OCI-LY7 (cell line): ENCODE data around the gene GNB1L. TPM values are rescaled to one million over a fixed set of nuclear protein-coding genes. Genes with fewer than 3 reads are reported as not detected.

Experiments used
- BruUV-seq: library from RNA; stranded (reverse); fragments of 400-500 nt; replicated peaks from 2 replicates; lab custom pipeline; 2021; lab: Mats Ljungman, UMichigan
- CTCF ChIA-PET: fragments of 300-600 bp; sonication (Branson Sonifier 250); formaldehyde crosslinking; loops from one replicate; lab custom pipeline; 2022; ENCODE audit warnings: antibody characterized with exemption; ENCODE audit not compliant: unreplicated experiment; lab: Charles Lee
- POLR2A ChIA-PET: fragments of 300-600 bp; sonication (Branson Sonifier 250); formaldehyde crosslinking; loops from one replicate; lab custom pipeline; 2022; ENCODE audit warnings: antibody characterized with exemption; lab: Charles Lee
- DNase-seq: peaks from one replicate; pipeline ENCODE4 v3.0.0-alpha.2; 2015; ENCODE audit warnings: low spot score
- H2AFZ ChIP-seq: fragments of 200-600 bp; sonication (generic), shearing (Covaris generic); 2 replicates; pipeline ENCODE4 v1.6.1; 2014; ENCODE audit warnings: mild to moderate bottlenecking, antibody characterized with exemption, low read length, moderate library complexity
- H3K27ac ChIP-seq: fragments of 200-600 bp; sonication (generic); 2 replicates; pipeline ENCODE4 v1.5.1; 2014; ENCODE audit warnings: mixed run types, low read depth, mild to moderate bottlenecking, moderate library complexity, low read length, inconsistent platforms; ENCODE audit not compliant: poor library complexity, severe bottlenecking
- H3K36me3 ChIP-seq: fragments of 200-600 bp; sonication (generic); 2 replicates; pipeline ENCODE4 v1.6.1; 2014; ENCODE audit warnings: mild to moderate bottlenecking, antibody characterized with exemption, low read length, moderate library complexity, mixed read lengths; ENCODE audit not compliant: insufficient read depth
- H3K4me1 ChIP-seq: fragments of 200-600 bp; sonication (generic); 2 replicates; pipeline ENCODE4 v1.5.1; 2014; ENCODE audit warnings: mild to moderate bottlenecking, low read length; ENCODE audit not compliant: insufficient read depth, poor library complexity, severe bottlenecking
- H3K4me2 ChIP-seq: fragments of 200-600 bp; sonication (generic); 2 replicates; pipeline ENCODE4 v1.6.1; 2014; ENCODE audit warnings: mild to moderate bottlenecking, low read length
- H3K4me3 ChIP-seq: fragments of 200-600 bp; sonication (generic); 2 replicates; pipeline ENCODE4 v1.5.1; 2014; ENCODE audit warnings: mild to moderate bottlenecking, low read depth, low read length; ENCODE audit not compliant: poor library complexity, severe bottlenecking
- H3K79me2 ChIP-seq: fragments of 200-600 bp; sonication (generic); 2 replicates; pipeline ENCODE4 v1.6.1; 2016; ENCODE audit warnings: low read depth, mild to moderate bottlenecking, low read length, moderate library complexity, mixed read lengths; ENCODE audit not compliant: insufficient read depth
- H3K9me2 ChIP-seq: fragments of 200-600 bp; sonication (generic); 2 replicates; pipeline ENCODE4 v1.6.1; 2016; ENCODE audit warnings: mild to moderate bottlenecking, low read length, mixed read lengths; ENCODE audit not compliant: insufficient read depth
- H3K9me3 ChIP-seq: fragments of 200-600 bp; sonication (generic); 2 replicates; pipeline ENCODE4 v1.6.1; 2014; ENCODE audit warnings: mild to moderate bottlenecking, mixed run types, low read length, mixed read lengths
- H4K20me1 ChIP-seq: fragments of 200-600 bp; sonication (generic); 2 replicates; pipeline ENCODE4 v1.6.1; 2014; ENCODE audit warnings: mild to moderate bottlenecking, antibody characterized with exemption, low read length, moderate library complexity, mixed read lengths; ENCODE audit not compliant: insufficient read depth
- EZH2phosphoT487 ChIP-seq: fragments of 200-600 bp; sonication (generic); IDR thresholded peaks from 2 replicates; pipeline ENCODE4 v1.6.1; 2018; ENCODE audit warnings: low read depth, borderline replicate concordance, mild to moderate bottlenecking, mixed run types, antibody characterized with exemption, low read length, moderate library complexity, mixed read lengths
- intact Hi-C: fragments of 100-400 bp; cut with micrococcal nuclease; formaldehyde crosslinking; loops from one replicate; pipeline ENCODE4 v1.10.0; 2022; ENCODE audit not compliant: unreplicated experiment
- total RNA-seq, 2 experiments: library from RNA; depleted of rRNA in 1 of 2; stranded (reverse); fragments of >200 nt in 1 of 2; shearing (Covaris generic) in 1 of 2; gene quantifications; 2 replicates each; pipeline ENCODE4 v1.2.3, GENCODE V29; 2014 to 2022
- TF ChIP-seq, protein P1 (sequence below): fragments of 200-600 bp; sonication (generic); conservative IDR thresholded peaks from 2 replicates; pipeline ENCODE4 v1.5.1; 2014; ENCODE audit warnings: mild to moderate bottlenecking, antibody characterized with exemption, low read length, moderate library complexity, mixed read lengths

GNB1L gene
- total RNA-seq, 2 experiments from 2014 or later, result 13.1 to 26.7 TPM

DNA sequence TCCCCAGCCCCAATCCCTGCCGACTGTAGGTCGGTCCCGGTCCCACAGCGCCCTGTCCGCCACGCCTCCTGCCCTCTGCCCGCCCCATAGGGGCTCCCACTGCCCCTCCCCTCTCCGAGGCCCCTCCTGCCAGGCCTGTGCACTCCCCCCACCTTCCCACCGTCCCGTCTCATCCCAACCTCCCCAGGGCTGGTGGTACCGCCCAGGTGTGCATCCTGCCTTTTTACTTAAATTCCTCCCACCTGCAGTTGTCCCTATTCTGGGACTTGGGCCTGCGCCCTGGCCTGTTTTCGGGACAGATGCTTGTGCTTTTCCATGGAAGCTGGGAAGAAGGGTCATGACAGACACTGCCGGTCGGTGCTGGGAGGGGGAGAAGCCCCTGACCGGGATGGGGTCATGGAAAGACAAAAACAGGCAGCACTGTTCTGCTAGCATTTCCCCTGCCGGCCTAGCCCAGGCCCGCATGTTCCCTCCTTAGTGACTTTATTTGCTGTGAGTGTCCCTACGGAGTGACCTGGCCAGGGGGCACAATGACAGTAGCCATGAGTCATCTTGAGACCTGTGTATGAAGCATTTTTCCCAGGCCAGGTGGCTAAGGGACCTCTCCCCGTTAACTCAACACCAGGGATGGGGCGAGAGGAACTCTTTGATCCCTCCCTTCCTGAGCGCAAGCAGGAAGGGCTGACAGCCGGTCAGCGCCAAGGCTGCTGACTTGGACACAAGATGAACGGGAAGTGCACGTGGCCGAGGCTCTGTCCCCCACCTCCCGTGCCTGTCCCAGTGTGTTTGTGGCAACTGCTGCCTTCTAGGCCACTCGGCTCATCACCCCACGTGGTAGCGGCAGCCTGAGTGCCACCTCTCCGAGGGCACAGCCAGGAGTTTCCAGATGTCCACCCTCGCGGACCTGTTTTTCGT, 87.0 kb downstream of the GNB1L start:
- Histone ChIP-seq H4K20me1 (no peaks in the 10 kb centered on the region), H3K27ac (no peak overlapping the region), H3K4me1 (peaks cover 23% of the 10 kb centered on the region), H3K4me2 (no peak overlapping the region), H2AFZ (no peak overlapping the region), H3K9me2 (no peaks in the 10 kb centered on the region), H3K4me3 (no peak overlapping the region), H3K36me3 (no peaks in the 10 kb centered on the region), H3K9me3 (no peaks in the 10 kb centered on the region), H3K79me2 (no peaks in the 10 kb centered on the region)
- TF ChIP-seq, protein P1, sequence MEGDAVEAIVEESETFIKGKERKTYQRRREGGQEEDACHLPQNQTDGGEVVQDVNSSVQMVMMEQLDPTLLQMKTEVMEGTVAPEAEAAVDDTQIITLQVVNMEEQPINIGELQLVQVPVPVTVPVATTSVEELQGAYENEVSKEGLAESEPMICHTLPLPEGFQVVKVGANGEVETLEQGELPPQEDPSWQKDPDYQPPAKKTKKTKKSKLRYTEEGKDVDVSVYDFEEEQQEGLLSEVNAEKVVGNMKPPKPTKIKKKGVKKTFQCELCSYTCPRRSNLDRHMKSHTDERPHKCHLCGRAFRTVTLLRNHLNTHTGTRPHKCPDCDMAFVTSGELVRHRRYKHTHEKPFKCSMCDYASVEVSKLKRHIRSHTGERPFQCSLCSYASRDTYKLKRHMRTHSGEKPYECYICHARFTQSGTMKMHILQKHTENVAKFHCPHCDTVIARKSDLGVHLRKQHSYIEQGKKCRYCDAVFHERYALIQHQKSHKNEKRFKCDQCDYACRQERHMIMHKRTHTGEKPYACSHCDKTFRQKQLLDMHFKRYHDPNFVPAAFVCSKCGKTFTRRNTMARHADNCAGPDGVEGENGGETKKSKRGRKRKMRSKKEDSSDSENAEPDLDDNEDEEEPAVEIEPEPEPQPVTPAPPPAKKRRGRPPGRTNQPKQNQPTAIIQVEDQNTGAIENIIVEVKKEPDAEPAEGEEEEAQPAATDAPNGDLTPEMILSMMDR, result no peak
- no peak for TF ChIP-seq EZH2phosphoT487
- DNase-seq, result no peak
- intact Hi-C loops, result no loop called here
- BruUV-seq, result no TSS peak
- ChIA-PET POLR2A (no interaction called here), CTCF (no interaction called here)

GRCh38 chr22:19766511-19767426, 87.9 kb downstream of the GNB1L start:
- Histone ChIP-seq H3K4me2 (peak overlapping the region; percentile 43; the same call in 1 of the 2 replicates), H3K79me2 (no peaks in the 10 kb centered on the region), H3K36me3 (no peaks in the 10 kb centered on the region), H3K27ac (no peak overlapping the region), H3K9me3 (no peaks in the 10 kb centered on the region), H3K4me1 (peaks cover 14% of the 10 kb centered on the region), H2AFZ (no peak overlapping the region), H3K4me3 (no peak overlapping the region), H3K9me2 (no peaks in the 10 kb centered on the region), H4K20me1 (no peaks in the 10 kb centered on the region)
- ChIA-PET CTCF (no interaction called here), POLR2A (no interaction called here)
- no TSS peak for BruUV-seq
- peak; percentile 60 for DNase-seq
- intact Hi-C loops, result no loop called here
- TF ChIP-seq, protein P1, result peak; percentile 71
- TF ChIP-seq EZH2phosphoT487, result peak; percentile 28

GRCh38 chr22:19766240-19766510, 88.5 kb downstream of the GNB1L start:
- no peaks in the 10 kb centered on the region for H3K9me2 ChIP-seq
- no peak overlapping the region for H2AFZ ChIP-seq
- POLR2A ChIA-PET, result no interaction called here
- CTCF ChIA-PET, result no interaction called here
- BruUV-seq, result no TSS peak
- no peaks in the 10 kb centered on the region for H4K20me1 ChIP-seq
- H3K4me3 ChIP-seq, result no peak overlapping the region
- H3K36me3 ChIP-seq, result no peaks in the 10 kb centered on the region
- no peak for DNase-seq
- H3K79me2 ChIP-seq, result no peaks in the 10 kb centered on the region
- no peak overlapping the region for H3K27ac ChIP-seq
- TF ChIP-seq, protein P1, result no peak
- no peak for TF ChIP-seq EZH2phosphoT487
- peaks cover 8% of the 10 kb centered on the region for H3K4me1 ChIP-seq
- intact Hi-C loops, result no loop called here
- no peak overlapping the region for H3K4me2 ChIP-seq
- no peaks in the 10 kb centered on the region for H3K9me3 ChIP-seq
